NCI-H526 treated with DMSO at 0.1 percent for 48 hours (cell line): Measurements from ENCODE around the gene HAGHL.

Experiments used
- DNase-seq: peaks from one replicate; lab custom pipeline; 2025; lab: John Stamatoyannopoulos, UW

HAGHL gene

DNA sequence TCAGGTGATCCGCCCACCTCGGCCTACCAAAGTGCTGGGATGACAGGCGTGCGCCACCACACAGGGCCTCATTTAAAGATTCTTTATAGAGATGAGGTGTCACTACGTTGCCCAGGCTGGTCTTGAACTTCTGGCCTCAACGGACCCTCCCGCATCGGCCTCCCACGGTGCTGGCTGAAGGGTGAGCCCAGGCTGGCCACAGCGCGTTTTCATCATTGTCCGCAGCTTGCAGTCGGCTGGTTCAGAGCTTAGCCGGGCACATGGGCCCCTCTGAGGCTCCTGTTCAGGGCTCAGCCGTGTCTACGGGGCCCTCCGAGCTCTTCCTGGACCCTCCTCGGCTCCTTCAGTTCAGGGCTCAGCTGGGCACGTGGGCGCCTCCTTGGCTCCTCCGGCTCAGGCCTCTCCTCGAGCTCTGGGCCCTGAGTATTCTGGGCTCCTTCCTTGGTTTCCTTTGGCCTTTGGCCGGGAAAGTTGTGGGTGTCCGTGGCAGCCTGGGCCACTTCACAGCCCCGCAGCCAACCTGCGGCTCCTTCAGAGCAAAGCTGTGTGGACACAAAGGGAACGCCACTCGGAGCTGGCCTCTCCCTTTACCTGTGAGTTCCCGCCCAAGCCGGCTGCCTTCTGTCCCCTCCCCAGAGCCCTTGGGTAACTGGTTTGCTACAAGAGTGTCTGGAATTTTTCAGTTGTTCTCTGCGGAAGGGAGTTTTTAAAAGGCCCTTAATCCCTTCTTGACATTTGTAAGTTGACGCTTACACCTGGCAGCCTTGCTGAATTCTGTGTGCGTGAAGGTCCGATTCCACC, 32.4 kb downstream of the HAGHL start:
- DNase-seq = no peak

DNA sequence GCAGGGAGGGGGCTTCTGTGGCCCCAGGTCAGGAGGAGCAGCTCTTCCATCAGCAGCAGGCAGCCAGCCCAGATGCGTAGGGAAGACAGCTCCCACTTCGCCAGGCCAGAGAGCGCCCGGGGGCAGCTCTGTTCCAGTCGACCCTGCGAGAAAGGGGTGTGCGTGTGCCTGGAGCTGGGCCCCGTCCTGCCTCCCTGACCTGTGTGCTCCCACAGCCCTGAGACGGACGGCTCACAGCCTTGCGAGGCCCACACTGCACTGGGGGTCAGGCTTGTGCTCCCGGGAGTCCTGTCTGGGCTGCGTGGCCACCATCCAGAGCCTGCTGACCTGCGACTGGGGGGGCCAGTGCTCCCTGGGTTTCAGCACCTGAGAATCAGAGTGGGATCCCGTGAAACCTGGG, 33.2 kb downstream of the HAGHL start:
- DNase-seq = no peak

DNA sequence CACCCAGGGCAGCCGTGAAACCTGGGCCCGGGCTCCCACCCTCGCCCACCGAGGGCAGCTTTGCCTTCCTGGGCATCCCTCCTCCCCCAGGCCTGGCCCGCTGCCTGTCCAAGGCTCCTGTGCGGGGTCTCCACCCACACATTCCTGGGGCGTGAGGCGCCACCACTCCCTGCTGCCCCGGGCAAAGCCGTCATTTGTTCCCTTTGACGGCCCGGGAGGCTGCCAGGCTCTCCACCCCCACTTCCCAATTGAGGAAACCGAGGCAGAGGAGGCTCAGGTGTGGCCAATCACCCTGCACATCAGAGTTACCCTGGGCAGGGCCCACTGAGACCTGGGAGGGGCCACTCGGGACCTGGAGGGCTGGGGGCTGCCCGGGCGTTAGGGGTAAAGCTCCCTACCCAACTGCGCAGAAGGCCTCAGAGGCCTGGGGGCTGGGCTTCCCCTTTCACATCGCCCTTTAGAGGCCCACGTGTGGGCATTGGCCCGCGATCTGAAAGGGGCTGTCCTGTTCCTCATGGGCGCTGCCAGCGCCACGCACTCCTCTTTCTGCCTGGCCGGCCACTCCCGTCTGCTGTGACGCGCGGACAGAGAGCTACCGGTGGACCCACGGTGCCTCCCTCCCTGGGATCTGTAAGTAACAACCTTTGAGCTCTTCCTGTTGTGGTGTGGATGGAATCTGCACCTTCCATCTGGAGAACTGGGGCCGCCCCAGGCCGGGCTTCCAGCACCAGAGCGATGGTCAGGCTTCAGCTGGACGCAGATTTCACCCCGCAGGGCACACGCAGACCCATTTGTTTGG, 33.8 kb downstream of the HAGHL start, which contains the start of gene MSLN:
Gene MSLN, plus strand, starts transcription at position 190 of the 799 bp plus-strand sequence. CDS start 1,947 bp downstream, outside the sequence.
- DNase-seq = no peak

DNA sequence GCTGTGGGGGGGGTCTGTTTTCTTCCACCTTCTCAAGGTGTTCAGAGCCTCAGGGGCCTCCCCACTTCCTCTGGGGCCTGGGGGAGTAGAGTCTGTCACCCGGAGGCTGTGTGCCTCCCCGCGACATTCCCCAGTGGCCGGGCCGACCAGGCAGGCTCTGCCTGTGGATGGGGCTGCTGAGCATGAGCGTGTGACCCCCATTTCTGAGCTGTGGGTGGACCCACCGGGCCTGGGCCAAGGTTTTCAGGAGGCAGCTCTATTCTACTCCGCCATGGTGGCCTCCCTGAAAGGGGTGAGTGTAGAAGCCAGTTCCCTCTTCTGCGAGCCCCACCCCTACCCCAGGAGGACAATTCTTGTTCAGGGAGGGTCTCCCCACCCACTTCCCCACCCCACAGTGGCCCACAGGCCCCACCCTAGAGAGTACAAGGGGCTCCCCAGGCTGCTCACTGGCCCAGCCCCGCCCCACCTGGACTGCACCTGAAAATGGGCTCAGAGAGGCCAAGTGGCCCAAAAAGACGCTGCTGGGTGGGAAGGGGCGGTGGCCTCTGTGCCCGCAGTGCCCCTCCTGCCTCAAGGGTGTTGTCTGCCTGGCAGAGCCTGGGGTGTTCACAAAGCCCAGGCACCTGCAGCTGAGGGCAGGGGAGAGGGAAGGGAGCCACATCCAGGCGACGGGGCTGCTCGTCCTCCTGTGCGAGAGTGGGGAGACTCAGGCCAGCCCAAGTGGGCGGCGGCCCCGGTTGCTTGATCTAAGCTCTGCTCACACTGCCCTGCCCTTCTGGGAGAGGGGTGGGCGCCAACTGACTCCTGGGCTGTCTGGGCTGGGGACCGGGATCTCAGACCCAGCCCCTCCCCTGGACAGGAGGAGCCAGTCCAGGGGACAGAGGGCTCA, 35.0 kb downstream of the HAGHL start:
- DNase-seq = no peak

DNA sequence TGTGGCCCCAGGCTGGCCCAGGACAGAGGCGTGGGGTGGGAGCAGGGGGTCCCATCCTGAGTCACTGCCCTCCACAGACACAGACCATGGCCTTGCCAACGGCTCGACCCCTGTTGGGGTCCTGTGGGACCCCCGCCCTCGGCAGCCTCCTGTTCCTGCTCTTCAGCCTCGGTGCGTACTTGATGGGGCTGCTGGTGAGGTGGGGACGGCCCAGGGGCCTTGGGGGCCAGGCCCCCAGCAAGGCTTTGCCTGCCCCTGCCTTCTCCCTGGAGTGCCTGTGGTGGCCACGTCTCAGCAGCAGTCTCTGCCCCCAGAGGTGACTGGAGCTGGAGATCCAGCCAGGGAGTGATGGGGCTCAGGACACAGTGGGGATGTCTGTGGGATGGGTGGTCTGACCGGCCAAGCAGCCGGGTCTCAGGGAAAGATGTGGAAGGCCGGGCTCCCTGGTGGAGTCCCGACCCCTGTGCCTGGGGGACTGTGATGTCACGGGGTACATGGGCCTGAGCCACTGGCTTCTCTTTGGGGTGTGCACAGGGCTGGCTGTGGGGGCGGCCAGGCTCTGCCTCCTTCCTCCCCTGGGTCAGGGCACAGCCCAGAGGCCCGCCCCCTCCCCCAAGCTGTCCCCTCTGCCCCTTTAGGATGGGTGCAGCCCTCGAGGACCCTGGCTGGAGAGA, 35.8 kb downstream of the HAGHL start:
- DNase-seq = no peak

DNA sequence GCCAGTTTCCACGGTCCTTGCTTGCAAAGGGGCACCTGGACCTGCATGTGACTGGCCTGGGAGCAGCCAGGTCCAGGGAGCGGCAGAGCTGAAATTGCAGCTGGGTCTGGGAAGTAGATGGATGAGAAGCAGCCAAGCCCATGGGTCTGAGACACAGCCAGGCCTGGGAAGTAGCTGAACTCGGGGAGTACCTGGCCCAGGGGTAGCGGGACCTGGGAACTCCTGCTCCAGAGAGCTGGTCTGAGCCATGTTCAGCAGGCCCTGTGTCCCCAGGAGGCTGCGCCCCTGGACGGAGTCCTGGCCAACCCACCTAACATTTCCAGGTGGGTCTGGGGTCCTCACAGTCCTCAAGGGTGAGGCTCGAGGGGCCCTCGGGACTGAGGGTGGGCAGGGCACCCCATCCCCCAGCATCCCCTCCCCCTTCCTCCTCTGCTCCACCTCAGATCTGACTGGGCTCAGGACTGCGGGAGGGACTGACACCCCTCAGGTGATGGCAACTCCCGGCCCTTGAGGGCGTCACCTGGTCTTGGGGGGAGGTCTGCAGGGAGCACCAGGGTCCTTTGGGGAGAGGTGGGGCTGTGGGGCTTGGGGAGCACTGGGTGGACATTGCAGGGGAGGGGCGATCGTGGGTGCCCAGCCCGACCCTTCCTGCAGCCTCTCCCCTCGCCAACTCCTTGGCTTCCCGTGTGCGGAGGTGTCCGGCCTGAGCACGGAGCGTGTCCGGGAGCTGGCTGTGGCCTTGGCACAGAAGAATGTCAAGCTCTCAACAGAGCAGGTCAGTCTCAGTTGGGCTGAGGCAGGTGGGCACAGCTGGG, 36.7 kb downstream of the HAGHL start:
- no peak for DNase-seq

DNA sequence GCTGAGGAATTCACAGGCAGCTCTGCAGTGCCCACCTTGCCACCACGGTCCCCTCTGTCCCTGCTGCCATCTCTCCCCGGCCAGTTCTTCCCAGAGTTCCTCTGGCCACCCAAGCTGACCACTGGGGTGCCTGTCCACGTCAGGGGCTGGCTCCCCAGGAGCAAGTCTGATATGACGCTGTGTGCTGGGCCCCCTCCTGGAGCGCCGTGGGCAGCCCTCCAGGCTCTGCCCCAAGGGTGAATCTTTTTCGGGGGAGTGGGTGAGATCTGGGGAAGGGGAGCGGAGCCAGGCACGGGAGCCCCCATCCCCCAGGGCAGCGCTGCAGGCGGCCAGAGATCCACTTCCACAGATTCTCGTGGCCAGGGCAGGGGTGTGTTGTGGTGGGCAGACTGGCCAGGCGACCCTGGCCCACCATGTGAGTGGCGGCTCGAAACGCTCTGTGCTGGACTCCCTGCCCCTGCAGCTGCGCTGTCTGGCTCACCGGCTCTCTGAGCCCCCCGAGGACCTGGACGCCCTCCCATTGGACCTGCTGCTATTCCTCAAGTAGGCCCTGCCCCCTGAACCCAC, 37.4 kb downstream of the HAGHL start:
- DNase-seq = no peak

DNA sequence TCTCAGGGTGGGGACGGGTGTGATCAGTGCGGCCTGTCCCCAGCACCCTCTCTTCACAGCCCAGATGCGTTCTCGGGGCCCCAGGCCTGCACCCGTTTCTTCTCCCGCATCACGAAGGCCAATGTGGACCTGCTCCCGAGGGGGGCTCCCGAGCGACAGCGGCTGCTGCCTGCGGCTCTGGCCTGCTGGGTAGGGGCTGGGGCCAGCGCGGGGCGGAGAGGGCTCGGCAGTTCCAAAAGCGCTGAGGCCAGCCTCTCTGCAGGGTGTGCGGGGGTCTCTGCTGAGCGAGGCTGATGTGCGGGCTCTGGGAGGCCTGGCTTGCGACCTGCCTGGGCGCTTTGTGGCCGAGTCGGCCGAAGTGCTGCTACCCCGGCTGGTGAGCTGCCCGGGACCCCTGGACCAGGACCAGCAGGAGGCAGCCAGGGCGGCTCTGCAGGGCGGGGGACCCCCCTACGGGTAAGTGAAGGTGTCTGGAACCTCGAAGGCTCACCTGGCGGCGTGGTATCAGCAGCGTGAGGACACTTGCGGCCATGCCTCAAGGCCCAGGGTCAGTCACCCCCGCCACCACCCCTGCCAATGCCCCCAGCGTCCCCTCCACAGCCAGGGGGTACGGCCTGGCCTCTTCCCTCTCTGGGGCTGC, 38.1 kb downstream of the HAGHL start:
- DNase-seq = no peak

DNA sequence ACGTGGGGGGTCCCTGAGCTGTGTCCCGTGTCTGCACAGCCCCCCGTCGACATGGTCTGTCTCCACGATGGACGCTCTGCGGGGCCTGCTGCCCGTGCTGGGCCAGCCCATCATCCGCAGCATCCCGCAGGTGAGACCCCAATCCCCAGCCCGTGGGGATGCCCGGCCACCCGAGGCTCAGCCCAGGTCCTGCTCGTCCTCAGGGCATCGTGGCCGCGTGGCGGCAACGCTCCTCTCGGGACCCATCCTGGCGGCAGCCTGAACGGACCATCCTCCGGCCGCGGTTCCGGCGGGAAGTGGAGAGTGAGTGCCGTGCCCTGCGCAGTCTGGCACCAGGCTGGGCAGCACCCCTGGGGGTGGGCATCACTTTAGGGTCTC, 38.6 kb downstream of the HAGHL start:
- DNase-seq = no peak

DNA sequence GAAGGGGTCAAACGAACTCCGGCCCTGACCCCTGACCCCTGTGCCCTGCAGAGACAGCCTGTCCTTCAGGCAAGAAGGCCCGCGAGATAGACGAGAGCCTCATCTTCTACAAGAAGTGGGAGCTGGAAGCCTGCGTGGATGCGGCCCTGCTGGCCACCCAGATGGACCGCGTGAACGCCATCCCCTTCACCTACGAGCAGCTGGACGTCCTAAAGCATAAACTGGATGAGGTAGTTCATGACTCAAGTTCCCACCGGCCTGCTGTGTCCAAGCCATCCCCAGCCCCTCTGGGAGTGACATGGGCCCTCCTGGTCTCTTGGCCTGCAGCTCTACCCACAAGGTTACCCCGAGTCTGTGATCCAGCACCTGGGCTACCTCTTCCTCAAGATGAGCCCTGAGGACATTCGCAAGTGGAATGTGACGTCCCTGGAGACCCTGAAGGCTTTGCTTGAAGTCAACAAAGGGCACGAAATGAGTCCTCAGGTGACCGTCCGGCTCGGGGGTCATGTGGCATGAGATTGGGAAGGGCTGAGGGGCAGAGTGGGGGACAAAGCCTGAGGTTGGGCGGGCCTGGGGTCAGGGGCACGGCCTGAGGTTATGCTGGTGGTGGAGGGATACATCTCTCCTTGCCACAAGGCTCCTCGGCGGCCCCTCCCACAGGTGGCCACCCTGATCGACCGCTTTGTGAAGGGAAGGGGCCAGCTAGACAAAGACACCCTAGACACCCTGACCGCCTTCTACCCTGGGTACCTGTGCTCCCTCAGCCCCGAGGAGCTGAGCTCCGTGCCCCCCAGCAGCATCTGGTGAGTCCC, 39.3 kb downstream of the HAGHL start:
- no peak for DNase-seq

DNA sequence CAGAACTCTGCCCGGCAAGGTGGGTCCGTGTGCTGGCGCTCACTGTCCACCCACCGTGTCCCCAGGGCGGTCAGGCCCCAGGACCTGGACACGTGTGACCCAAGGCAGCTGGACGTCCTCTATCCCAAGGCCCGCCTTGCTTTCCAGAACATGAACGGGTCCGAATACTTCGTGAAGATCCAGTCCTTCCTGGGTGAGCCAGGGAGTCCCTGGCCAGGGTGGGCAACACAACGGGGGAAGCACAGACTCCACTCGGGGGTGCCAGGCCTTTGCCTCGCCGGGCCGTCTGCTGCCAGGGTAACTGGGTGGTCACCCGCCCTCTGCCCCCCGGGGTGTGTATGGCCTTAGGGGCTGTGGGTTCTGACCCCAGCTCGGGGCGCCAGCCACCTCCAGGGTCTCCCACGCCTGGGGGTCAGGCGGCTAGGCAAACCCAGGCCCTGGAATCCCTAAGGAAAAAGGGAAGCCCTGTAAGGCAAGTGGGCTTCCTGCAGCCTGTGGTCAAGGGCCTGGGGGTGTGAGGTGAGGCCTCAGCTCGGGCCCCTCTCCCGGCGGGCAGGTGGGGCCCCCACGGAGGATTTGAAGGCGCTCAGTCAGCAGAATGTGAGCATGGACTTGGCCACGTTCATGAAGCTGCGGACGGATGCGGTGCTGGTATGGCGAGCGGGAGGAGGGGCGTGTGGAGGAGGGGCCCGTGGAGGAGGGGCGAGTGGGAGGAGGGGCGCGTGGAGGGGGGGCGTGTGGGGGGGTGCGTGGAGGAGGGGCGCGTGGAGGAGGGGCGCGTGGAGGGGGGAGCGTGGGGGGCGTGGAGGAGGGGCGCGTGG, 40.1 kb downstream of the HAGHL start:
- DNase-seq = no peak

DNA sequence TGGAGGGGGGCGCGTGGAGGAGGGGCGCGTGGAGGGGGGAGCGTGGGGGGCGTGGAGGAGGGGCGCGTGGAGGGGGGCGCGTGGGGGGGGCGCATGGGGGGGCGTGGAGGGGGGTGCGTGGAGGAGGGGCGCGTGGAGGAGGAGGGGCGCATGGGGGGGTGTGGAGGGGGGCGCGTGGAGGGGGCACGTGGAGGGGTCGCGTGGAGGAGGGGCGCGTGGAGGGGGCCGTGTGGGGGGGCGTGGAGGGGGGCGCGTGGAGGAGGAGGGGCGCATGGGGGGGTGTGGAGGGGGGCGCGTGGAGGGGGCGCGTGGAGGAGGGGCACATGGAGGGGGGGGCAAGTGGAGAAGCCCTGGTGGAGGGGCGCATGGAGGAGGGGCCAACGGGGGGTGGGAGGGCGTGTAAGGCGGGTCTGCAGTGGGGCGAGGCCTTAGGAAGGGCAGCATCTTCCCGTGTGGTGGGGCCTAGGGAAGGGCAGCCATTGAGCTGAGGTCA, 40.9 kb downstream of the HAGHL start:
- DNase-seq = no peak

DNA sequence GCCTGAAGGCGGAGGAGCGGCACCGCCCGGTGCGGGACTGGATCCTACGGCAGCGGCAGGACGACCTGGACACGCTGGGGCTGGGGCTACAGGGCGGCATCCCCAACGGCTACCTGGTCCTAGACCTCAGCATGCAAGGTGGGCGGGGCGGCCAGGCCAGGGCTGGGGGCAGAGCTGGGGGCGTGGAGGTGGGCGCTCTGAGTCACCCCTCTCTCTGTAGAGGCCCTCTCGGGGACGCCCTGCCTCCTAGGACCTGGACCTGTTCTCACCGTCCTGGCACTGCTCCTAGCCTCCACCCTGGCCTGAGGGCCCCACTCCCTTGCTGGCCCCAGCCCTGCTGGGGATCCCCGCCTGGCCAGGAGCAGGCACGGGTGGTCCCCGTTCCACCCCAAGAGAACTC, 41.5 kb downstream of the HAGHL start:
- DNase-seq = no peak

DNA sequence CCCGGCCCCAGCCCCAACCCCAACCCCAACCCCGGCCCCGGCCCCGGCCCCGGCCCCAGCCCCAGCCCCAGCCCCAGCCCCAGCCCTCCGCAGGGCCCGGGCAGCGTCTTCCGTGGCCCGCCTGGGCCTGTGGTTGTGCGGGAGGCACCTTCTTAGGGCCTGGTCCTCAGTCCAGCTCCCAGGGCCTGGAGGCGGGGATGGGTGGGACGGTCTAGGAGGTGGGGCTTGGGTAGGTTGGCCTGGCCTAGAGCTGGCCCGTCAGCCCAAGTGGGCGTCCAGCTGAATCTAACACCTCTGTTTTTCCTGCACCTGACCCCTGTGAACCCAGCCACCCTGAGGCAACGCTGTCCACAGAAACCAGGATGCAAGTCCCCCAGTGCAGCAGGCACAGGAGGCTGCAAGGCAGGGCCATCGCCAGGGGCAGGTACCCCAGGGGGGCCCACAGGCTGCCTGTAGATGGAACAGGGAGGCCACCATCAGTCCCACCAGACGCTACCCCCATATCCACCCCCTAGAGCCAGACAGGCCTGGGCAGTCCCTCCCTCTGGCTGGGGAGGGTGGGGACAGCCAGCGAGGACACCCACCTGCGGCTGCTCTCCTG, 42.4 kb downstream of the HAGHL start:
- no peak for DNase-seq

DNA sequence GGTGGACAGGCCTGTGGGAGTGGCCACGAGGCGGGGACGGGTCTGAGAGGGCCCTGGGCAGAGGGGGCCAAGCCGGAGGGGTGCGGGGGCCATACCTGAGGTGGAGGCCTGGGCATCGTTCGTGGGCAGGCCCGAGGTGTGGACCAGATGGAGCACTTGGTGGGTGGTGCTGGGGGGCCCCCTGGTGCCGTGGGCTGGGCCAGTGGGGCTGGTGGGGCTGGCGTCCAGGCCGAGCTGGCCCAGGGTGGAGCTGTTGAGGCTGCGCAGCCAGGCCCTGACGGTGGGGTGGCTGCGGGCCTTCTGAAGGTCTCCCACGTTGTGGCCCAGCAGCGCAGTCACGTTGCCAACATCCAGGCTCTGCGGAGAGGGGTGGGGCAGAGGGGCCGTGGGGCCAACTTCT, 43.0 kb downstream of the HAGHL start:
- no peak for DNase-seq

DNA sequence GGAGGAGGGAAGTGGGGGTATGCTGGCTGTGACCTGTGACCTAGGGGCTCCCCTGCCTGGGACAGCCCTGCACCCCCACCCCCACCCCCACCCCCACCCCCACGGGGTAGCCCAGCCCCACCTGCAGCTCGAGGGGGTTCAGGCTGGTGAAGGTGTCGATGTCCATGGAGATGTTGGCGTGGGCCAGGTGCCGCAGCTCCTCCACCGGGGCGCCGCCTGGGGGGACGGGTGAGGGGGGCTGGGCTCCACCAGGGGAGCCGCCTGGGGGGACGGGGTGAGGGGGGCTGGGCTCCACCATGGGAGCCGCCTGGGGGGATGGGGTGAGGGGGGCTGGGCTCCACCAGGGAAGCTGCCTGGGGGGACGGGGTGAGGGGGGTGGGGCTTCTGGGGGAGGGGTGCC, 43.5 kb downstream of the HAGHL start:
- no peak for DNase-seq

DNA sequence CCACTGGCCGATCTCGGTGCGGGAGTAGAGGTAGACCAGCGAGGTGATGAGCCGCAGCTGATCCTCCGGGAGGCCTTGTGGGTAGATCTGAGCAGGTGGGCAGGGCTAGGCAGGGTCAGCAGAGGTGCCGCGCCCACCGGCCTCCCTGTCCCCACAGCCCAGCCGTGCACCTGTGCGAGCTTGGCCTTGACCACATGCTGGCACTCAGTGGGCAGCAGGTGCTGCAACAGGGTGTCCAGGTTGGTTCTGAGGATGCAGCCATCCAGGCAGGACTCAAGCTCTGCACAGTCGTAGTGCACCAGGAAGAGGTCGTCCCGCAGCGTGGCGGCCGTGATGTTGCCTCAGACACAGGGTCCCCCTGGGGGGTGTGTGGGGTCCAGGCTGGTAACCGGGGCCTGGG, 46.1 kb downstream of the HAGHL start:
- DNase-seq = no peak
